ENCODE measurements around the gene MYO6. TPM values are rescaled to one million over a fixed set of nuclear protein-coding genes. Genes with fewer than 3 reads are reported as not detected.

MYO6 gene
- total RNA-seq, 1 donor from 2014 or later, result 0.44 TPM

DNA sequence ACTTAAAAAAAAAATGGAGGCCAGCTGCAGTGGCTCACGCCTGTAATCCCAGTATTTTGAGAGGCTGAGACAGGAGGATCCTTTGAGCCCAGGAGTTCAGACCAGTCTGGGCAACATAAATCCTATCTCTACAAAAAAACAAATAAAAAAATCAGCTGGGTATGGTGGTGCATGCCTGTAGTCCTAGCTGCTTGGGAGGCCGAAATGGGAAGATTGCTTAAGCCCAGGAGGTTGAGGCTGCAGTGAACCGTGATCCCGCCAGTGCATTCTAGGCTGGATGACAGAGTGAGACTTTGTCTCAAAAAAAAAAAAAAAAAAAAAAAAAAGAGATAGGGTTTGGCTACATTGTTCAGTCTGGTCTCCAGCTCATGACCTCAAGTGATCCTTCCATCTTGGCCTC is 29.7 kb downstream of the MYO6 start:
- intact Hi-C loops (cut with micrococcal nuclease), result no loop called here
- H3K9me3 Mint-ChIP-seq, result no peaks in the 10 kb centered on the region
- ATAC-seq (ENCODE audit: low read depth) (no peak), DNase-seq (no peak)
- no peaks in the 10 kb centered on the region for H3K36me3 Mint-ChIP-seq (ENCODE audit: low read depth)
- H3K4me1 Mint-ChIP-seq, result no peaks in the 10 kb centered on the region
- CTCF ChIA-PET, result no interaction called here
- H3K27ac Mint-ChIP-seq, result no peak overlapping the region
- H3K4me3 Mint-ChIP-seq, result no peak overlapping the region
- TF ChIP-seq, protein P1, sequence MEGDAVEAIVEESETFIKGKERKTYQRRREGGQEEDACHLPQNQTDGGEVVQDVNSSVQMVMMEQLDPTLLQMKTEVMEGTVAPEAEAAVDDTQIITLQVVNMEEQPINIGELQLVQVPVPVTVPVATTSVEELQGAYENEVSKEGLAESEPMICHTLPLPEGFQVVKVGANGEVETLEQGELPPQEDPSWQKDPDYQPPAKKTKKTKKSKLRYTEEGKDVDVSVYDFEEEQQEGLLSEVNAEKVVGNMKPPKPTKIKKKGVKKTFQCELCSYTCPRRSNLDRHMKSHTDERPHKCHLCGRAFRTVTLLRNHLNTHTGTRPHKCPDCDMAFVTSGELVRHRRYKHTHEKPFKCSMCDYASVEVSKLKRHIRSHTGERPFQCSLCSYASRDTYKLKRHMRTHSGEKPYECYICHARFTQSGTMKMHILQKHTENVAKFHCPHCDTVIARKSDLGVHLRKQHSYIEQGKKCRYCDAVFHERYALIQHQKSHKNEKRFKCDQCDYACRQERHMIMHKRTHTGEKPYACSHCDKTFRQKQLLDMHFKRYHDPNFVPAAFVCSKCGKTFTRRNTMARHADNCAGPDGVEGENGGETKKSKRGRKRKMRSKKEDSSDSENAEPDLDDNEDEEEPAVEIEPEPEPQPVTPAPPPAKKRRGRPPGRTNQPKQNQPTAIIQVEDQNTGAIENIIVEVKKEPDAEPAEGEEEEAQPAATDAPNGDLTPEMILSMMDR (IDR thresholded peaks at IDR 0.05), result no peak
- H3K27me3 Mint-ChIP-seq, result peaks cover 8% of the 10 kb centered on the region
- POLR2A ChIA-PET, result no interaction called here

DNA sequence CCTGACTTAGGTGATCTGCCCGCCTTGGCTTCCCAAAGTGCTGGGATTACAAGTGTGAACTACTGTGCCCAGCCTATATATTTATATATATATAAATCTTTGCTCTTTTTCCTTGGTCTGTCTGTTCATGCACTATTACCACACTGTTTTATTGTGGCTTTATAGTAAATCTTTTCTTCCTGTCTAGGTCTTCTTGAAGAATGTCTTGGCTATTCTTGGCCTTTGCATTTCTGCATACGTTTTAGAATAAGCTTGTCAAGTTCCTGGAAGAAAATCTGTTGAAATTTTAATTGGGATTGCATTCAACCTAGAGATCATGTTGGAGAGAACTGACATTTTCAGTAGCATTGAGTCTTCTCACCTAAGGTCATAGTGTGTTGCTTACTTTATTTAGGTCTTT is 37.1 kb downstream of the MYO6 start:
- CTCF ChIA-PET, result no interaction called here
- TF ChIP-seq, protein P1 (IDR thresholded peaks at IDR 0.05), result no peak
- Mint-ChIP-seq H3K27ac (no peak overlapping the region), H3K36me3 (ENCODE audit: low read depth) (no peaks in the 10 kb centered on the region), H3K27me3 (peaks cover 18% of the 10 kb centered on the region), H3K9me3 (no peaks in the 10 kb centered on the region), H3K4me1 (no peaks in the 10 kb centered on the region), H3K4me3 (no peak overlapping the region)
- intact Hi-C loops (cut with micrococcal nuclease), result no loop called here
- POLR2A ChIA-PET, result no interaction called here
- ATAC-seq (ENCODE audit: low read depth) (no peak), DNase-seq (no peak)

DNA sequence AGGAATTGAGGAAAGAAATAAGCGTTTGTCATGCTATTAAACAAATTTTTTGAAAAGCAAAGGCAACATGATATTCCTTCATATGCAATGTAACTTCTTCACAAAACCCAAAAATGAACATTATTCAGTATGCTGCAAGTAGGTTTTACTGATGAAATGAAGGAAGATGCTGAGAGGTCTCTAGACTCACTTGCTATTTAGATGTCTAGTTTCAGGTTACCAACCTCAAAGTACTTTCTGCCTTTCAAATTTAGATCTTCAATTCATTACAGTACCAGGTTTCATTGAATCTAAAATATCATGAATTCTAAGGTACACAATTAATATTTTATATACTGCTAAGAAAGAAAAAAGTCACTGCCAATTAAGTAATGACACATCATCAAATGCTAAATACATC is 39.9 kb downstream of the MYO6 start:
- DNase-seq, result no peak
- ChIA-PET POLR2A (no interaction called here), CTCF (no interaction called here)
- Mint-ChIP-seq H3K36me3 (ENCODE audit: low read depth) (no peaks in the 10 kb centered on the region), H3K4me1 (no peaks in the 10 kb centered on the region), H3K4me3 (no peak overlapping the region), H3K27ac (no peak overlapping the region), H3K9me3 (no peaks in the 10 kb centered on the region), H3K27me3 (peaks cover 12% of the 10 kb centered on the region)
- intact Hi-C loops (cut with micrococcal nuclease), result no loop called here
- TF ChIP-seq, protein P1 (IDR thresholded peaks at IDR 0.05), result no peak
- ATAC-seq (ENCODE audit: low read depth), result no peak

DNA sequence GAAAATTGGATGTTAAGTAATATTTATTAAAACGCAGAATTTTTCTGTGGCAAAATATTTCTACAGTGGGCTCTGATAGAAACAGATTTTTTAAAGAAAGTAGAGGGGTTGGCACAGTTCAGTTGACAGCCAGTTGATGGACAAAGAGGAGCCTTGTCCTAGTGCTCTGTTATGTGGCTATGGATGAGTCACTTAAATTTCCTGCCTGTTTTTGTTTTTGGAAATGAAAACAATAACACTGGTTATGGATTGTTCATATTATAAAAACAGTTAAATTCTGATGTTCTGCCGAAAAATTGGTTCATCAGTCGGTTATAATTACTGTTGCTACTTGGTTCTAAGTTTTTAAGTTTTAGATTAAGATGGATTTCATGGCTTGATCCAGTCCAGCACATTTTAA is 42.8 kb downstream of the MYO6 start:
- intact Hi-C loops (cut with micrococcal nuclease), result no loop called here
- Mint-ChIP-seq H3K4me1 (no peaks in the 10 kb centered on the region), H3K9me3 (no peaks in the 10 kb centered on the region), H3K27ac (no peak overlapping the region), H3K27me3 (peaks cover 9% of the 10 kb centered on the region), H3K4me3 (no peak overlapping the region), H3K36me3 (ENCODE audit: low read depth) (no peaks in the 10 kb centered on the region)
- TF ChIP-seq, protein P1 (IDR thresholded peaks at IDR 0.05), result no peak
- ChIA-PET CTCF (no interaction called here), POLR2A (no interaction called here)
- ATAC-seq (ENCODE audit: low read depth), result no peak
- no peak for DNase-seq

DNA sequence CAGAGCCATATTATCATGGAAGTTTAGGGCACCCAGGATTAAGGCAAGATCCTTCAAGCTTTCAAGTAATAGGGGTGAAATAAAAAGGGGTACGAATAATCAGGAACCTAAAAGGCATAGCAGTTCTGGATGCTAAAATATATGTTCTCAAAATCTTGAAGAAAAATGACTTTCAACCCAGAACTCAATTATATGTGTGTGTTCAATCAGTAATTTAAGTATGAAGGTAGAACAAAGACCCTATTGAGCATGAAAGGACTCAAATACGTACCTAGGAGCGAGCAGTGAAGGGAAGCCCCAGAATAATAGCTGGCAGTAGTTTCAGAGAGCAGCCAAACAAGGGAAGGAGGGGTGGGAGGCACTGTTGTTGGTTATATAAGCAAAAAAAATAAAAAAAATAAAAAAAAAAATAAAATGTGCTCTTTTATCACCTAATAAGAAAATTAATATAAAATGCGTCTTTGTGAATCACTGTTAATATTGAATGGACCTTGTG is 45.4 kb downstream of the MYO6 start:
- H3K4me3 Mint-ChIP-seq, result no peak overlapping the region
- no peaks in the 10 kb centered on the region for H3K36me3 Mint-ChIP-seq (ENCODE audit: low read depth)
- DNase-seq (no peak), ATAC-seq (ENCODE audit: low read depth) (no peak)
- peaks cover 6% of the 10 kb centered on the region for H3K27me3 Mint-ChIP-seq
- intact Hi-C loops (cut with micrococcal nuclease), result no loop called here
- no peak overlapping the region for H3K27ac Mint-ChIP-seq
- TF ChIP-seq, protein P1 (IDR thresholded peaks at IDR 0.05), result no peak
- H3K9me3 Mint-ChIP-seq, result no peaks in the 10 kb centered on the region
- no peaks in the 10 kb centered on the region for H3K4me1 Mint-ChIP-seq
- POLR2A ChIA-PET, result no interaction called here
- CTCF ChIA-PET, result no interaction called here

Measured in activated B cell treated with CpG ODN at 0.5 μM for 24 hours (primary cell).